Thyroid gland (tissue), 4 donors: ENCODE measurements around the gene FHOD3. TPM values are rescaled to one million over a fixed set of nuclear protein-coding genes. Genes with fewer than 3 reads are reported as not detected.

Source experiments
- DNase-seq, 2 donors: peaks; one replicate each; pipeline ENCODE4 v3.0.0-alpha.2; 2019
- H3K27ac ChIP-seq, 3 donors: fragments of 200-600 bp; sonication (generic); 1 replicate in 2 of 3; 2 replicates in 1 of 3; pipeline ENCODE4 v1.5.1; 2016 to 2019; ENCODE audit warnings: mild to moderate bottlenecking in 1 of 3, moderate library complexity in 1 of 3
- H3K27me3 ChIP-seq: fragments of 200-600 bp; sonication (generic); one replicate; pipeline ENCODE4 v1.5.1; 2019
- H3K36me3 ChIP-seq, 2 donors: fragments of 200-600 bp; sonication (generic); one replicate each; pipeline ENCODE4 v1.5.1; 2016 to 2019
- H3K4me1 ChIP-seq, 2 donors: fragments of 200-600 bp; sonication (generic); one replicate each; pipeline ENCODE4 v1.5.1; 2017 to 2019
- H3K4me3 ChIP-seq, 3 donors: fragments of 200-600 bp; sonication (generic); replicated peaks in 1 of 3; 1 replicate in 2 of 3; 2 replicates in 1 of 3; pipeline ENCODE4 v1.5.1; 2016; ENCODE audit warnings: mild to moderate bottlenecking in 1 of 3
- H3K9me3 ChIP-seq: fragments of 200-600 bp; sonication (generic); one replicate; pipeline ENCODE4 v1.5.1; 2017
- CTCF ChIP-seq, 6 experiments: fragments of 200-600 bp in 3 of 6; fragments of 450-650 bp in 3 of 6; sonication (generic) in 3 of 6; IDR thresholded peaks; one replicate each; pipeline ENCODE4 v1.5.1; 2016 to 2019; ENCODE audit warnings: antibody characterized with exemption in 6 of 6, mild to moderate bottlenecking in 2 of 6, inconsistent platforms in 1 of 6, moderate library complexity in 1 of 6
- POLR2A ChIP-seq, 2 donors: fragments of 450-650 bp; IDR thresholded peaks; one replicate each; pipeline ENCODE4 v1.6.1; 2017; ENCODE audit warnings: antibody characterized with exemption in 2 of 2, mild to moderate bottlenecking in 2 of 2, moderate library complexity in 1 of 2
- WGBS, 2 donors: methylation state at CpG; one replicate each; pipeline ENCODE4 v1.1.5; 2017; 5-methylcytosine and 5-hydroxymethylcytosine counted together
- intact Hi-C: fragments of 100-400 bp; cut with DNase I; formaldehyde crosslinking; loops from one replicate; pipeline ENCODE4 v1.15.1; 2023
- total RNA-seq, 4 donors: library from RNA; depleted of rRNA; stranded (reverse); fragments of >200 nt; gene quantifications; one replicate each; pipeline ENCODE4 v1.2.3, GENCODE V29; 2016

The FHOD3 gene
- total RNA-seq, 4 donors from 2014 or later, result 1.6 to 6.9 (median 4.8) TPM

GRCh38 chr18:36525913-36526312 lies 228.4 kb downstream of the FHOD3 start:
- intact Hi-C loops, result no loop called here
- H3K9me3 ChIP-seq, result no peaks in the 10 kb centered on the region
- H3K4me1 ChIP-seq, result no peaks in the 10 kb centered on the region
- no peak overlapping the region for H3K4me3 ChIP-seq
- TF ChIP-seq CTCF (IDR thresholded peaks at IDR 0.05) (no peak), POLR2A (IDR thresholded peaks at IDR 0.05) (no peak)
- no peaks in the 10 kb centered on the region for H3K27me3 ChIP-seq
- no peak for DNase-seq
- 94% methylated on average over 3 of the region's 3 CpGs for WGBS, 2 donors
- no peak overlapping the region for H3K27ac ChIP-seq
- H3K36me3 ChIP-seq, result no peaks in the 10 kb centered on the region

GRCh38 chr18:36526611-36527010 lies 229.1 kb downstream of the FHOD3 start:
- no peaks in the 10 kb centered on the region for H3K27me3 ChIP-seq

GRCh38 chr18:36527051-36527450 lies 229.5 kb downstream of the FHOD3 start:
- no peak overlapping the region for H3K4me3 ChIP-seq
- no peaks in the 10 kb centered on the region for H3K9me3 ChIP-seq
- DNase-seq, result no peak
- no peaks in the 10 kb centered on the region for H3K4me1 ChIP-seq
- TF ChIP-seq CTCF (IDR thresholded peaks at IDR 0.05) (no peak), POLR2A (IDR thresholded peaks at IDR 0.05) (no peak)
- H3K27ac ChIP-seq, result no peak overlapping the region
- WGBS, 2 donors, result 87% methylated on average over 6 of the region's 6 CpGs
- intact Hi-C loops, result no loop called here
- H3K27me3 ChIP-seq, result no peaks in the 10 kb centered on the region
- H3K36me3 ChIP-seq, result no peaks in the 10 kb centered on the region

More at GRCh38 chr18:36526611-36527010, 229.1 kb downstream of the FHOD3 start:
- Histone ChIP-seq H3K36me3 (no peaks in the 10 kb centered on the region), H3K27ac (no peak overlapping the region), H3K4me1 (no peaks in the 10 kb centered on the region), H3K9me3 (no peaks in the 10 kb centered on the region), H3K4me3 (no peak overlapping the region)
- intact Hi-C loops, result no loop called here
- WGBS, 2 donors, result 93 to 95% methylated on average over 4 of the region's 4 CpGs
- no peak for DNase-seq
- TF ChIP-seq CTCF (IDR thresholded peaks at IDR 0.05), result no peak
- no peak for TF ChIP-seq POLR2A (IDR thresholded peaks at IDR 0.05)

- Histone ChIP-seq H3K36me3 (no peaks in the 10 kb centered on the region), H3K27ac (no peak overlapping the region), H3K9me3 (no peaks in the 10 kb centered on the region), H3K27me3 (no peaks in the 10 kb centered on the region), H3K4me1 (no peaks in the 10 kb centered on the region), H3K4me3 (no peak overlapping the region)
- intact Hi-C loops, result no loop called here
- 88 to 92% methylated on average over 2 of the region's 2 CpGs for WGBS, 2 donors
- TF ChIP-seq POLR2A (IDR thresholded peaks at IDR 0.05) (no peak), CTCF (IDR thresholded peaks at IDR 0.05) (no peak)
- no peak for DNase-seq
Measured at GRCh38 chr18:36527740-36528455, 230.4 kb downstream of the FHOD3 start.

- no peak for DNase-seq
- Histone ChIP-seq H3K27ac (no peak overlapping the region), H3K4me1 (no peaks in the 10 kb centered on the region), H3K36me3 (no peaks in the 10 kb centered on the region), H3K4me3 (no peak overlapping the region), H3K9me3 (no peaks in the 10 kb centered on the region), H3K27me3 (no peaks in the 10 kb centered on the region)
- WGBS, 2 donors, result 94 to 95% methylated on average over 8 of the region's 8 CpGs
- TF ChIP-seq CTCF (IDR thresholded peaks at IDR 0.05), result no peak
- TF ChIP-seq POLR2A (IDR thresholded peaks at IDR 0.05), result no peak
- intact Hi-C loops, result no loop called here
Measured at GRCh38 chr18:36529747-36530146, 232.2 kb downstream of the FHOD3 start.
